GM10266 (cell line): Measurements from ENCODE around the gene BMPR1A.

Source experiments
- DNase-seq: peaks from one replicate; pipeline ENCODE4 v3.0.0; 2012; ENCODE audit errors: extremely low spot score
- TF ChIP-seq, protein P1 (sequence below): IDR thresholded peaks from 2 replicates; pipeline ENCODE4 v1.5.1; 2012; ENCODE audit warnings: mild to moderate bottlenecking, low read depth; ENCODE audit not compliant: control insufficient read depth, insufficient read depth; ENCODE audit errors: missing control alignments

Gene BMPR1A

DNA sequence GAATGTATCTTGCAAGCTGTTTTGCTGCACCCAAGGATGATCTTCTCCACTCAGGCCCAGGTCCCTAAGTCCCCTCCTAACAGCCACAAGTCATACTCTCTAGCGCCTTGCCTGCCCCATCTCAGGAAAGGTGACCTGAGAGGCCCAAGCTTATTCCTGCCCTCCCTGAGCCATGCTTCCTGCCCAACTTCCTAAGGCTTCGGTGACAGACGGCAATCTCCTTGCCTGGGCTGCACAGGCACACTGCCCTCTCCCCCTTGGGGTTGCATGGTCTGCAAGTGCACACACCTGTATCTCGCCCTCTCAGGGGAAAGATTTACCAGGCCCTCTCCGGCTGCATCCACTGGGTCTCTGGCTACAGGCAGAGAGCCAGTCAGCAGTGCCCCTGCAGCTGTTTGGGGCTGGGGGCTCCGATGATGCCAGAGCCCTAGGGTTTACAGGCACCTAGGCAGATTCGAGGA lies 211.1 kb downstream of the BMPR1A start:
- TF ChIP-seq, protein P1, sequence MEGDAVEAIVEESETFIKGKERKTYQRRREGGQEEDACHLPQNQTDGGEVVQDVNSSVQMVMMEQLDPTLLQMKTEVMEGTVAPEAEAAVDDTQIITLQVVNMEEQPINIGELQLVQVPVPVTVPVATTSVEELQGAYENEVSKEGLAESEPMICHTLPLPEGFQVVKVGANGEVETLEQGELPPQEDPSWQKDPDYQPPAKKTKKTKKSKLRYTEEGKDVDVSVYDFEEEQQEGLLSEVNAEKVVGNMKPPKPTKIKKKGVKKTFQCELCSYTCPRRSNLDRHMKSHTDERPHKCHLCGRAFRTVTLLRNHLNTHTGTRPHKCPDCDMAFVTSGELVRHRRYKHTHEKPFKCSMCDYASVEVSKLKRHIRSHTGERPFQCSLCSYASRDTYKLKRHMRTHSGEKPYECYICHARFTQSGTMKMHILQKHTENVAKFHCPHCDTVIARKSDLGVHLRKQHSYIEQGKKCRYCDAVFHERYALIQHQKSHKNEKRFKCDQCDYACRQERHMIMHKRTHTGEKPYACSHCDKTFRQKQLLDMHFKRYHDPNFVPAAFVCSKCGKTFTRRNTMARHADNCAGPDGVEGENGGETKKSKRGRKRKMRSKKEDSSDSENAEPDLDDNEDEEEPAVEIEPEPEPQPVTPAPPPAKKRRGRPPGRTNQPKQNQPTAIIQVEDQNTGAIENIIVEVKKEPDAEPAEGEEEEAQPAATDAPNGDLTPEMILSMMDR: no peak
- no peak for DNase-seq

DNA sequence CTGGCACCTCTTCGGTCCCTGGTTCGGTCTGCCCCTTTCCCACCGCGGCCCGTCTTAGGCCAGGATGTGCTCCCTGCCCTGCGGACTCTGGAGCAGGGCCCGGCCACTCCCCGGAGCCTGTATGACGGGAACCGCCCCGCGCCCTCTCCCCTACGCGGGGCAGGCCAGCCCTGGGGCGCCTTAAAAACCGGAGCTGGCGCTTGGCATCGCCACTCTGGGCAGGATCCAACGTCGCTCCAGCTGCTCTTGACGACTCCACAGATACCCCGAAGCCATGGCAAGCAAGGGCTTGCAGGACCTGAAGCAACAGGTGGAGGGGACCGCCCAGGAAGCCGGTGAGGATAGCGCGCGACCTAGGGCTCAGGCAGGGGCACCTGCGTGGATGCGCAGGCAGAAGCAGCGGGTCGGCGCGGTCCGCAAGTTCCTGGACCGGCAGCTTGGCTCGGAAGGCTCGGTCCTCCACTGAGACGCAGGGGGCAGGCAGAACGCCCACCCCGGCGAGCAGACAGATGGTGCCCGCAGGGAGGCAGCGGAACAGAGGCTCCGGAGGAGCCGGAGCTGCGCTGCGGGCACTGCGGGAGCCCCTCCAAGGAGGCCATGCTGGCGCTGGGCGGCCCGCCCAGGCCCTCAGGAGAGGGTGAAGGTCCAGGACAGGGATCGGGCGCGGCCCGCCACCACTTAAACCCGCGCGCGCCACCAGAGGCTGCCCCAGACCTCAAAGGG lies 212.0 kb downstream of the BMPR1A start, which contains the start of gene ADIRF:
ADIRF (plus strand) TSS at position 212 of the 723 bp plus-strand sequence; CDS start at position 275, 63 bp downstream.
- TF ChIP-seq, protein P1: no peak
- peak; percentile 18 for DNase-seq

DNA sequence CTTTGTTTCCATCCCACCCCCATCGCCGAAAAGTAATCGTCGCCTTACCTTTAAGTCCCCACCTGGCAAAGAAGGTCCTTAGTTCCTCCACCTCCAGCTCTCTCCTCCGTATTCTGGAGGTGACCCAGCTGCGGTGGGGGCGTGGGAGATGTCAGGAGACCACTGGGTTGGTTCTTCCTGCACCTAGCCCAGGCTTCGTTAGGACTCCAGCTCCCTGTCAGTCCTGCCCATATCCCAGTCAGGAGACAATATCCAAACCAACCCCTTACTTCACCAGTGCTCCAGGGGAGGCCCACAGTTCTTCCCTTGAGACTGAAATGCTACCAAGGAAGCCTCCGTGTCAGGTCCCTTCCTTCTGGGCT lies 212.6 kb downstream of the BMPR1A start:
- TF ChIP-seq, protein P1: no peak
- DNase-seq: no peak

DNA sequence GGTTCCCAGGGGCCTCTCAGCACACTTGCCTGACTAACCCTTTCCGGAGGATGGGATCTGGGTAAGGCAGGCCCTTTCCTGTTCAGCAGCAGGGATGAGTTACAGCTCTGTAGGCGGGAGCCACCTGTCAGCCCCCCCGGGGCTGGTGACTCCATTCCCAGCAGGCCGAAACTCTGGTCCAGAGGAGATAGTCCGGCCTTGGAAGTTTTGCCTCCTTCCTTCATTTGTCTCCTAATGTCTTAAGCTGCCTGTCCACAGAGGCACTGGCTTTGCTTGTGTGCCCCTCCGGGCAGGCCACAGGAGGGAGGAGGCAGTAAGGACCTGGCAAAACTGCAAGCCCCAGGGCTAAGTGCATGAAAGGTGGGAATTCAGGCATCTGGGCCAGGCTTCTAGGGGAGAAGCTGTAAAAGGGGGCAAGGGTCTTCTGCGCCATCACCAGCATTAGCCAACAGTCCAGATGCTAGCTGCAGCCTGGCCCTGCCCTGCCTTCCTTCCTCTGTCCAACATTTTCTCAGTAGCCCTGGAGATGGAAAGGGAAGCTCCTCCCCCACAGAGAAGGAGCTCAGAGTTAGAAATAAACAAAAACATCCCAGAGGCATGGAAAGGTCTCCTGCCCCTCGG lies 213.1 kb downstream of the BMPR1A start:
- TF ChIP-seq, protein P1: no peak
- DNase-seq: no peak

DNA sequence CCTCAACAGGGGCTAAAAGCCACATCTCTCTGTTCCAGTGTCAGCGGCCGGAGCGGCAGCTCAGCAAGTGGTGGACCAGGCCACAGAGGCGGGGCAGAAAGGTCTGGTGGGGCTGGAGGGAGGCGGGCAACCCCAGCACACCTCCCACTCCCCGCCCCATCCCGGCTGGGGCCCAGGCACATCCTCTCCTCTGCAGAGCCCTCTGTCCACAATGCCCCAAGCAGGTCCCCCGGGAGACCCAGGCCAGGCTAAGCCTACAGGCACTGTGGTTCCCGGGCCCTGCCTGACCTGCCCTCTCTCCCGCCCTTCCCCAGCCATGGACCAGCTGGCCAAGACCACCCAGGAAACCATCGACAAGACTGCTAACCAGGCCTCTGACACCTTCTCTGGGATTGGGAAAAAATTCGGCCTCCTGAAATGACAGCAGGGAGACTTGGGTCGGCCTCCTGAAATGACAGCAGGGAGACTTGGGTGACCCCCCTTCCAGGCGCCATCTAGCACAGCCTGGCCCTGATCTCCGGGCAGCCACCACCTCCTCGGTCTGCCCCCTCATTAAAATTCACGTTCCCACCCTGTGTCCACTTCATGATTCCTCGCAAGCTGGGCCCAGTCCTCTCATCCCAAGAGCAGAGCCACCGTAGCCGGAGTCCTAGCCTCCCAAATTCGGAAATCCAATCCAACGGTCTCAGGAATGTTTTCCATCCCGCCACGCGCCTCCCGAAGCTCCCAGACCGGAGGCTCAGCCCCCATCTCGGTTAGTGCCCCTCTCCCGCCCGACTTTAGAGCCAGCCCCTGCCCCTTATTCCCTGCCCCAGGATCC lies 214.0 kb downstream of the BMPR1A start:
- peak; percentile 65 for DNase-seq
- TF ChIP-seq, protein P1: no peak

DNA sequence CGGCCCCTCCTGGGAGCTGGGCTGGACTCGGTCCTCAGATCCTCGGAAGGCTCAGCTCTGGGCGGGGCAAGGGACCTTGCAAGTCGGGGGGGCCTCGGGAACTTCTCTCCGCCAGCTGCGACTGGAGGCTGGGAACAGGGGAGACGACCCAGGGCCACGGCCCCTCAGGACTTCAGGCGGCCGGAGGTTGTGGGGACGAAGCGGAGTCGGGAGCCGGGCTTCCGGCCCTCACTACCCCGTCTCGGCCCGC lies 214.5 kb downstream of the BMPR1A start:
- DNase-seq: no peak
- TF ChIP-seq, protein P1: no peak
